ENCODE measurements around the gene CYP4F11.
"Not testable (repeated sequence)": the region's sequence is repeated elsewhere in the genome, so short reads cannot be mapped to it uniquely, and the experiment has no call there.

CYP4F11 gene

GRCh38 chr19:15934332-15935078 lies at the start of gene CYP4F11:
CYP4F11 (minus strand) TSS chr19:15934529; CDS start chr19:15934408, 121 bp downstream.
- DNase-seq (ENCODE audit: low spot score) = peak; percentile 14

GRCh38 chr19:15979293-15979692 lies 45.0 kb upstream of the CYP4F11 start:
- DNase-seq (ENCODE audit: low spot score) = no peak

- DNase-seq (ENCODE audit: low spot score) = no peak
Observed at GRCh38 chr19:15977690-15978089, 43.4 kb upstream of the CYP4F11 start.

- DNase-seq (ENCODE audit: low spot score) = no peak
Observed at GRCh38 chr19:15976836-15977689, 42.7 kb upstream of the CYP4F11 start.

- no peak for DNase-seq (ENCODE audit: low spot score)
Observed at GRCh38 chr19:15974856-15975255, 40.5 kb upstream of the CYP4F11 start.

- DNase-seq (ENCODE audit: low spot score) = not testable (repeated sequence)
Observed at GRCh38 chr19:15972043-15972442, 37.7 kb upstream of the CYP4F11 start.

- no peak for DNase-seq (ENCODE audit: low spot score)
Observed at GRCh38 chr19:15971224-15971780, 37.0 kb upstream of the CYP4F11 start.

- no peak for DNase-seq (ENCODE audit: low spot score)
Observed at GRCh38 chr19:15964231-15964630, 29.9 kb upstream of the CYP4F11 start.

- DNase-seq (ENCODE audit: low spot score) = no peak
Observed at GRCh38 chr19:15962319-15962718, 28.0 kb upstream of the CYP4F11 start.

GRCh38 chr19:15954820-15955219 lies 20.5 kb upstream of the CYP4F11 start:
- no peak for DNase-seq (ENCODE audit: low spot score)

GRCh38 chr19:15948223-15949058 lies 14.1 kb upstream of the CYP4F11 start, which contains the start of gene OR10H4:
OR10H4 (plus strand) TSS chr19:15949008; CDS start chr19:15949008, 0 bp downstream.
- DNase-seq (ENCODE audit: low spot score) = no peak

GRCh38 chr19:15945301-15945700 lies 11.0 kb upstream of the CYP4F11 start:
- no peak for DNase-seq (ENCODE audit: low spot score)

GRCh38 chr19:15944401-15944800 lies 10.1 kb upstream of the CYP4F11 start:
- DNase-seq (ENCODE audit: low spot score) = no peak

GRCh38 chr19:15937771-15938170 lies 3.4 kb upstream of the CYP4F11 start:
- DNase-seq (ENCODE audit: low spot score) = no peak

- no peak for DNase-seq (ENCODE audit: low spot score)
Observed at GRCh38 chr19:15936950-15937349, 2.6 kb upstream of the CYP4F11 start.

- no peak for DNase-seq (ENCODE audit: low spot score)
Observed at GRCh38 chr19:15936173-15936572, 1.8 kb upstream of the CYP4F11 start.

GRCh38 chr19:15935167-15935702 lies 906 bp upstream of the CYP4F11 start:
- no peak for DNase-seq (ENCODE audit: low spot score)

GRCh38 chr19:15933761-15934331 lies 483 bp downstream of the CYP4F11 start:
- not testable (repeated sequence) for DNase-seq (ENCODE audit: low spot score)

- no peak for DNase-seq (ENCODE audit: low spot score)
Observed at GRCh38 chr19:15928321-15928720, 6.0 kb downstream of the CYP4F11 start.

GRCh38 chr19:15926484-15926883 lies 7.8 kb downstream of the CYP4F11 start:
- no peak for DNase-seq (ENCODE audit: low spot score)

GRCh38 chr19:15923702-15924101 lies 10.6 kb downstream of the CYP4F11 start:
- no peak for DNase-seq (ENCODE audit: low spot score)

Data from SW480 (cell line).